T-helper 1 cell treated with Interleukin-12 subunit alpha and Interleukin-12 subunit beta and Interleukin-4 antibody, amounts not matched to agents 30 μg/mL and 1 μg/mL, for 36 hours (primary cell): ENCODE results near the gene CEP112.
"Not testable (repeated sequence)": the region's sequence is repeated elsewhere in the genome, so short reads cannot be mapped to it uniquely, and the experiment has no call there.

Experiments used
- H3K27ac Mint-ChIP-seq: one replicate; pipeline ENCODE4 v1.8.0; 2021; ENCODE audit warnings: mild to moderate bottlenecking, mixed read lengths
- H3K27me3 Mint-ChIP-seq: one replicate; pipeline ENCODE4 v1.8.0; 2021; ENCODE audit warnings: low read depth, mixed read lengths
- H3K36me3 Mint-ChIP-seq: one replicate; pipeline ENCODE4 v1.8.0; 2021; ENCODE audit warnings: low read depth, mixed read lengths
- H3K4me1 Mint-ChIP-seq: one replicate; pipeline ENCODE4 v1.8.0; 2021; ENCODE audit warnings: low read depth, mixed read lengths
- H3K4me3 Mint-ChIP-seq: one replicate; pipeline ENCODE4 v1.8.0; 2021; ENCODE audit warnings: mild to moderate bottlenecking, moderate library complexity, mixed read lengths
- H3K9me3 Mint-ChIP-seq: one replicate; pipeline ENCODE4 v1.8.0; 2021; ENCODE audit warnings: mixed read lengths

CEP112 gene

DNA sequence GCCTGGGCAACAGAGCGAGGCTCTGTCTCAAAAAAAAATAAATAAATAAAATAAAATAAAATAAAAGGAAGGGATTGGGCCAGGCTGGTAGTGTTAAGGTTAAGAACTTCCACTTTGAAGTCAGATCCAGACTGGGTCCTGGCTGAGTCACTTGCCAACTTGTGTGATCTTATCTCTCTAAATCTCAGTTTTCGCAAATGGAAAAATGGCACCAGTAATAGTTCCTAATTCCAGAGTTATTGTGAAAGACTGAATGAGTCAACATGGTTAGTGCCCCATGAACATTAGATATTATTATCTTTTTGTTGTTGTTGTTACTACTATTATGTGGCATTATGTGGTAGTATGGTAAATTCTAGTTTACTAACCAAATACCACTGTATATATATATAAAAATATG, 442.5 kb downstream of the CEP112 start:
- no peak overlapping the region for H3K27ac Mint-ChIP-seq
- H3K27me3 Mint-ChIP-seq, result no peaks in the 10 kb centered on the region
- no peak overlapping the region for H3K4me3 Mint-ChIP-seq
- H3K9me3 Mint-ChIP-seq, result peaks cover 5% of the 10 kb centered on the region
- peaks cover 9% of the 10 kb centered on the region for H3K4me1 Mint-ChIP-seq
- H3K36me3 Mint-ChIP-seq, result no peaks in the 10 kb centered on the region

GRCh38 chr17:65745241-65745640, 446.7 kb downstream of the CEP112 start:
- no peaks in the 10 kb centered on the region for H3K27me3 Mint-ChIP-seq
- no peak overlapping the region for H3K27ac Mint-ChIP-seq
- H3K4me3 Mint-ChIP-seq, result no peak overlapping the region
- peaks cover 2% of the 10 kb centered on the region for H3K4me1 Mint-ChIP-seq
- H3K9me3 Mint-ChIP-seq, result no peaks in the 10 kb centered on the region
- H3K36me3 Mint-ChIP-seq, result no peaks in the 10 kb centered on the region

GRCh38 chr17:65743308-65743655, 448.7 kb downstream of the CEP112 start:
- no peak overlapping the region for H3K27ac Mint-ChIP-seq
- peaks cover 2% of the 10 kb centered on the region for H3K4me1 Mint-ChIP-seq
- no peaks in the 10 kb centered on the region for H3K27me3 Mint-ChIP-seq
- no peak overlapping the region for H3K4me3 Mint-ChIP-seq
- peaks cover 6% of the 10 kb centered on the region for H3K9me3 Mint-ChIP-seq
- no peaks in the 10 kb centered on the region for H3K36me3 Mint-ChIP-seq

DNA sequence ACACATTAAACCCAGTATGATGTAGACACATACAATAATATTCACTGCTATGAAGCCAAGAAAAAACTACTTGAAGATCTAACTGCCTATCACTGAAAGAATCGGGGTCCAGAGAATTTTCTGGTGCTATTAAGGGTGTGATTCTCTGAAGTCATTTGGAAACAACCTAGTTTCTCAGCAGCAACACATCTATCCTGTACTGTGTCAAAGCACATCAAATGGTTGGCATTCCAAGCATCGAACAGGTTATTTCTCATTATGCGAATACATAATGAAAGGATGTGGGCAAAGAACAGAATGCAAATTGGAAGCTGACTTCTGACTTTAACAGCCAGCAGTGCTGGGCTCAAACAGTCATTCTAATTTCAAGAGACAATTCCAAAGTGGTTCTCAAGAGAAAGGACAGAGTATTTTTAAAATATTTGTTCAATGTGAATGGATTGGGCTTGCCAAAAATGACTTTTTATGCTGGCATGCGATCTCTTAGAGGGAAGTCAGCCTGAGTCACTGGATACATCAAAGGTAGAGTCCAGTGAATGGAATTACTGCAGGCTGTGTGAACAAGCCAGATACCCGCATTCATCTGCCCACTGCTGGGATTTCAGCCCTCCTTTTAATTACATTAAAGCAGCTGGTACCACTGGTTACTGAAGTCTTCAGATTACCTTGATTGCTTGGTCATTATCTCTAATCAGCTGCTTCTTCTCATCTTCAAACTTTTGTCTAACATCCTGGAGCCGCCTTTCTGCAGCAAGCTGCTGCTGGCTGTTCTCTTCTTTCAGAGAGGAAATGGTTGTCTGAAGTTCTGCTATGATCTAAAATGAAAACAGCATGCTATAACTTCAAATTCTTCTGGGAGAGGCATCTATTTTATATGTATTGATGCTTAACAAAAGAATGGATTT, 449.3 kb downstream of the CEP112 start:
- H3K36me3 Mint-ChIP-seq, result no peaks in the 10 kb centered on the region
- peaks cover 2% of the 10 kb centered on the region for H3K4me1 Mint-ChIP-seq
- peaks cover 6% of the 10 kb centered on the region for H3K9me3 Mint-ChIP-seq
- no peak overlapping the region for H3K27ac Mint-ChIP-seq
- no peaks in the 10 kb centered on the region for H3K27me3 Mint-ChIP-seq
- no peak overlapping the region for H3K4me3 Mint-ChIP-seq

DNA sequence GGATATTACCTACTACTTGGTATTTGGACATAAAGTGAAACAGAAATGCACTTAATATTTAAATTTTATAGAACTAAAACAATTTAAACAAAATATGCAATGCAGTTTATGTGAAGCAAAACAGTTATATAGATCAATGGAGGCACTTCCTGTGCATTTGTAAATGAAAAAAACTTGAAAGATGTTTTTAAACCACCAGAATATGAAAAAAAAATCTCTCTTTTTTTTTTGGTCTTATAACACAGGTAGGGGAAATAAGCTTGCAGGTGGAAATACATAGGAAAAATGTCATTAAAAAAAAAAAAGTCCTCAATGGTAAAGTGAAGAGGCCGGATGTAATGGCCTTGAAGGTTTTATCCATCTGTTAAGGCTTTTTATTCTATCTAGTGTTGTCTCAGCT, 450.2 kb downstream of the CEP112 start:
- H3K4me3 Mint-ChIP-seq, result no peak overlapping the region
- H3K9me3 Mint-ChIP-seq, result peaks cover 6% of the 10 kb centered on the region
- H3K4me1 Mint-ChIP-seq, result peaks cover 2% of the 10 kb centered on the region
- H3K36me3 Mint-ChIP-seq, result no peaks in the 10 kb centered on the region
- H3K27ac Mint-ChIP-seq, result no peak overlapping the region
- no peaks in the 10 kb centered on the region for H3K27me3 Mint-ChIP-seq

GRCh38 chr17:65739034-65739433, 452.9 kb downstream of the CEP112 start:
- peaks cover 2% of the 10 kb centered on the region for H3K4me1 Mint-ChIP-seq
- no peak overlapping the region for H3K4me3 Mint-ChIP-seq
- no peaks in the 10 kb centered on the region for H3K27me3 Mint-ChIP-seq
- no peaks in the 10 kb centered on the region for H3K36me3 Mint-ChIP-seq
- H3K9me3 Mint-ChIP-seq, result peaks cover 6% of the 10 kb centered on the region
- H3K27ac Mint-ChIP-seq, result no peak overlapping the region

DNA sequence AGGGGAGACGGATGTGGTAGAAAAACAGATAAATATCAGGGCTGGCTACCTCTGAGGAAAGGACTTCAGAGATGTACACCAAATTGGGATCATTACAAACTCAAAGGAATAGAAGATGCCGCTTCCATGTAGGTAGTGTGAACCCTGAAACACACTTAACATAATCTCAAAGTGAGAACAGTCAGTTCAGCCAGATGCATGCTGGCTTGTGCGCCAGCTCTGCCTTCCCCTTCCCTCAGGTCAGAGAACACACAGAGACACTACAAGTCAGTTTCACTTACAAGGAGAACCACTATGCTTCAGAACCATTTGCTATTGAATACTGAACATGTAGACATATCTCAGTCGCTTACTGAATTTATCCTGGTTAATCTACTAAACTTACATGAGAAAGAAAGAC, 454.5 kb downstream of the CEP112 start:
- Mint-ChIP-seq H3K27me3 (no peaks in the 10 kb centered on the region), H3K9me3 (peaks cover 6% of the 10 kb centered on the region), H3K4me3 (no peak overlapping the region), H3K4me1 (peaks cover 4% of the 10 kb centered on the region), H3K27ac (no peak overlapping the region), H3K36me3 (no peaks in the 10 kb centered on the region)

- Mint-ChIP-seq H3K4me1 (peaks cover 4% of the 10 kb centered on the region), H3K27ac (no peak overlapping the region), H3K9me3 (no peaks in the 10 kb centered on the region), H3K36me3 (no peaks in the 10 kb centered on the region), H3K27me3 (no peaks in the 10 kb centered on the region), H3K4me3 (no peak overlapping the region)
These were observed 458.6 kb downstream of the CEP112 start for GRCh38 chr17:65733314-65733713.

GRCh38 chr17:65732667-65733066, 459.3 kb downstream of the CEP112 start:
- not testable (repeated sequence) for H3K4me1 Mint-ChIP-seq, H3K36me3 Mint-ChIP-seq, H3K9me3 Mint-ChIP-seq, H3K27me3 Mint-ChIP-seq, H3K4me3 Mint-ChIP-seq, H3K27ac Mint-ChIP-seq

DNA sequence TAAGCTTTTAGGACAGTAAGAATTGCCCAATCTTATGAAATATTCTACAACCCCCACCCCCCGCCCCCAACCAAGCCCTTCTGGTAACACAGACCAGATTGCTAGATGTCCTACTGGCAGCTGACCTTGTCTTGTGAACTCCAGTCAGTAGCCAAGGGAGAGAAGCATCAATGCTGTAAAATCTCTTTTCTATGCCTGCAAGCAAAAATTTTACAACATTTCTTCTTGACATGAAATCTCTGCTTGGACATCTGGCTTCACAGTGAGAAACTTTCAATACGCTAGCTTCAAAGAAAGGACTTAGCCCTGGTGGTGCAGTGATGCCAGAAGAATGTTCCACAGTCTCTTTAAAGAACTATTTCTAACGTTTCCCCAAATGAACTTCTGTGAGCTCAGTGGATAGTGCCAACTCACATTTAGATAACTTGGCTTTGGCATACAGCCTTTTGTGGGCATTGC, 461.2 kb downstream of the CEP112 start:
- no peak overlapping the region for H3K4me3 Mint-ChIP-seq
- no peaks in the 10 kb centered on the region for H3K36me3 Mint-ChIP-seq
- no peaks in the 10 kb centered on the region for H3K27me3 Mint-ChIP-seq
- H3K27ac Mint-ChIP-seq, result no peak overlapping the region
- H3K4me1 Mint-ChIP-seq, result peaks cover 4% of the 10 kb centered on the region
- no peaks in the 10 kb centered on the region for H3K9me3 Mint-ChIP-seq

DNA sequence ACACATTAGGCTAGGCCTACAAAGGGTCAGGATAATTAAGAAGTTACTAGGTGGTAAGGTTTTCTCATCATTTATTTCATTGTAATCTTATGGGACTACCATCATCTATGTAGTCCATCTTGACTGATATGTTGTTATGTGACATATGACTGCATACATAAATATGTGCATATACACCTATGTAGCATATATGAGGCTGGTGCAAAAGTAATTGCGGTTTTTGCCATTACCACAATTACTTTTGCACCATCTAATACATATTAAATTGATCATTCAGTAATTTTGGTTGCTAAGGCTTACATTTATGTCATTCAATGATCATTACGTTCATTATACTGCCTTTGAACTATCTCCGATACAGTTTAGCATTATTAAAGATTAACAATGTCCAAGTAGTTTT, 462.7 kb downstream of the CEP112 start:
- Mint-ChIP-seq H3K36me3 (no peaks in the 10 kb centered on the region), H3K27me3 (no peaks in the 10 kb centered on the region), H3K4me1 (peaks cover 4% of the 10 kb centered on the region), H3K4me3 (no peak overlapping the region), H3K9me3 (no peaks in the 10 kb centered on the region), H3K27ac (no peak overlapping the region)

- no peak overlapping the region for H3K4me3 Mint-ChIP-seq
- H3K9me3 Mint-ChIP-seq, result no peaks in the 10 kb centered on the region
- H3K27ac Mint-ChIP-seq, result no peak overlapping the region
- H3K36me3 Mint-ChIP-seq, result no peaks in the 10 kb centered on the region
- H3K4me1 Mint-ChIP-seq, result peaks cover 3% of the 10 kb centered on the region
- H3K27me3 Mint-ChIP-seq, result no peaks in the 10 kb centered on the region
These were observed 464.1 kb downstream of the CEP112 start for GRCh38 chr17:65727832-65728231.

GRCh38 chr17:65727246-65727645, 464.7 kb downstream of the CEP112 start:
- no peaks in the 10 kb centered on the region for H3K27me3 Mint-ChIP-seq
- H3K4me3 Mint-ChIP-seq, result no peak overlapping the region
- H3K36me3 Mint-ChIP-seq, result no peaks in the 10 kb centered on the region
- no peak overlapping the region for H3K27ac Mint-ChIP-seq
- no peaks in the 10 kb centered on the region for H3K4me1 Mint-ChIP-seq
- no peaks in the 10 kb centered on the region for H3K9me3 Mint-ChIP-seq

DNA sequence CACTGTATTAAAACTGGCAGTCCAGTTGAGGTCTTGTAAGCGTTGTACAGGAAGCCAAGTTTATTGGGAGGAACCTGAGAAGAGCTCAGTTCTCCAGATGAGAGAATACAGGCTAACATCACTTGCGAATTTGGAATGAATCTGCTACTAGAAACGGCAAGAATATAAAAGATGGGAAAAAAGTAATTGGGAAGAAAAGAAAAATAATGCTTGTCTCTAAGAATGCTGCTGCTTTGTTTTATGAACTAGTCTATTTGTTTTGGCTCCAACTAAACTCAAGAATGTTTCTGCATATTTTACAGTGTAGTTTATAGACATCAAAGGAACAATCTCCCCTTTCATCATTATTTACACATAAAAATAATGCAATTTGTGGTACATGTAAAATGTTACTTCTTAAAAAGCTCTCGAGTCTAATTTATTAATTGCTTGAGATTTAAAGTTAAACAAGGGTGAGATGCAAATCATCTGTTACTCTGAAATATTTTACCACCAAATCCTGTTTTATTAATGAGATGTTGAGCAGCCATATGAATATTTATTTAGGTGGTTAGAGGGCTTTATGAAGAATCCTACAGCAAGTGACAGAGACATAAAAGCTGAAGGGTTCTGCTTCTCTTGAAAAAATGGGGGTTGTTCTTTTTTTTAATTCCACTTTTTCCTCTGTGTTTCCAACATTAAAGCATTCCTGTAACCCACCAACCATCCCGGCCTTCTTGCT, 468.3 kb downstream of the CEP112 start:
- Mint-ChIP-seq H3K27ac (no peak overlapping the region), H3K9me3 (no peaks in the 10 kb centered on the region), H3K27me3 (peaks cover 4% of the 10 kb centered on the region), H3K4me1 (no peaks in the 10 kb centered on the region), H3K36me3 (no peaks in the 10 kb centered on the region), H3K4me3 (no peak overlapping the region)

- Mint-ChIP-seq H3K27ac (no peak overlapping the region), H3K27me3 (peaks cover 4% of the 10 kb centered on the region)
These were observed 473.3 kb downstream of the CEP112 start for GRCh38 chr17:65718601-65719000.

More at GRCh38 chr17:65718601-65719000, 473.3 kb downstream of the CEP112 start:
- H3K4me3 Mint-ChIP-seq, result no peak overlapping the region
- no peaks in the 10 kb centered on the region for H3K4me1 Mint-ChIP-seq
- H3K9me3 Mint-ChIP-seq, result no peaks in the 10 kb centered on the region
- H3K36me3 Mint-ChIP-seq, result no peaks in the 10 kb centered on the region
